Gastroesophageal sphincter (tissue), 4 donors: ENCODE measurements around the gene ATMIN. TPM values are rescaled to one million over a fixed set of nuclear protein-coding genes. Genes with fewer than 3 reads are reported as not detected.

Experiments used
- ATAC-seq: fragments of 150-250 bp; one replicate; pipeline ENCODE4 v1.9.1; 2016; ENCODE audit warnings: mild to moderate bottlenecking, moderate library complexity
- H3K27ac ChIP-seq, 4 donors: fragments of 200-600 bp; sonication (generic) in 3 of 4; 1 replicate in 3 of 4; 2 replicates in 1 of 4; pipeline ENCODE4 v1.5.1; 2016 to 2019
- H3K27me3 ChIP-seq: fragments of 200-600 bp; sonication (generic); one replicate; pipeline ENCODE4 v1.5.1; 2019
- H3K36me3 ChIP-seq, 2 donors: fragments of 200-600 bp; sonication (generic); one replicate each; pipeline ENCODE4 v1.5.1; 2019; ENCODE audit warnings: control low read depth in 1 of 2
- H3K4me1 ChIP-seq, 3 donors: fragments of 200-600 bp; sonication (generic); 1 replicate in 2 of 3; 2 replicates in 1 of 3; pipeline ENCODE4 v1.5.1; 2016 to 2019; ENCODE audit warnings: control low read depth in 2 of 3
- H3K4me3 ChIP-seq, 2 donors: fragments of 200-600 bp; sonication (generic); one replicate each; pipeline ENCODE4 v1.5.1; 2019; ENCODE audit warnings: mild to moderate bottlenecking in 1 of 2, moderate library complexity in 1 of 2
- H3K9me3 ChIP-seq, 3 donors: fragments of 200-600 bp; sonication (generic); one replicate each; pipeline ENCODE4 v1.5.1; 2017 to 2019; ENCODE audit warnings: control low read depth in 2 of 3
- CTCF ChIP-seq, 4 experiments: fragments of 200-600 bp in 2 of 4; fragments of 450-650 bp in 2 of 4; sonication (generic) in 1 of 4; IDR thresholded peaks; one replicate each; pipeline ENCODE4 v1.5.1; 2017 to 2019; ENCODE audit warnings: antibody characterized with exemption in 4 of 4, mild to moderate bottlenecking in 2 of 4, moderate library complexity in 2 of 4
- EP300 ChIP-seq: sonication (generic); formaldehyde crosslinking; IDR thresholded peaks from one replicate; pipeline ENCODE4 v1.6.1; 2017; ENCODE audit warnings: antibody characterized with exemption, mild to moderate bottlenecking
- POLR2A ChIP-seq, 2 donors: fragments of 450-650 bp; IDR thresholded peaks; one replicate each; pipeline ENCODE4 v1.6.1; 2017; ENCODE audit warnings: antibody characterized with exemption in 2 of 2, mild to moderate bottlenecking in 2 of 2, moderate library complexity in 1 of 2
- POLR2AphosphoS5 ChIP-seq: sonication (generic); formaldehyde crosslinking; IDR thresholded peaks from one replicate; pipeline ENCODE4 v1.6.1; 2017; ENCODE audit warnings: antibody characterized with exemption
- WGBS, 2 donors: methylation state at CpG; one replicate each; pipeline ENCODE4 v1.1.5; 2018; ENCODE audit warnings: low coverage in 1 of 2; 5-methylcytosine and 5-hydroxymethylcytosine counted together
- total RNA-seq, 4 donors: library from RNA; depleted of rRNA; stranded (reverse); fragments of >200 nt; gene quantifications; one replicate each; pipeline ENCODE4 v1.1.0, GENCODE V29; 2016

Gene ATMIN
- total RNA-seq, 4 donors from 2014 or later, result 31.2 to 37.3 (median 35.0) TPM

GRCh38 chr16:81014672-81015071, 21.0 kb upstream of the ATMIN start:
- Histone ChIP-seq H3K4me3 (no peak overlapping the region), H3K4me1 (no peaks in the 10 kb centered on the region), H3K27me3 (no peaks in the 10 kb centered on the region), H3K9me3 (no peaks in the 10 kb centered on the region), H3K27ac (peak overlapping the region in 1 of 4 donors; percentile 36), H3K36me3 (peaks cover 0 to 34% of the 10 kb centered on the region in 2 donors)
- TF ChIP-seq POLR2A (IDR thresholded peaks at IDR 0.05) (no peak), EP300 (no peak), POLR2AphosphoS5 (no peak), CTCF (IDR thresholded peaks at IDR 0.05) (no peak)
- WGBS, 2 donors, result 55 to 77% methylated on average over 2 of the region's 2 CpGs
- ATAC-seq, result no peak

GRCh38 chr16:81018496-81018895, 17.1 kb upstream of the ATMIN start:
- peaks cover 0 to 56% of the 10 kb centered on the region in 2 donors for H3K36me3 ChIP-seq
- no peaks in the 10 kb centered on the region for H3K27me3 ChIP-seq
- no peak for ATAC-seq
- no peak overlapping the region for H3K27ac ChIP-seq
- H3K9me3 ChIP-seq, result no peaks in the 10 kb centered on the region
- H3K4me3 ChIP-seq, result no peak overlapping the region
- H3K4me1 ChIP-seq, result no peaks in the 10 kb centered on the region
- TF ChIP-seq POLR2AphosphoS5 (no peak), CTCF (IDR thresholded peaks at IDR 0.05) (no peak), POLR2A (IDR thresholded peaks at IDR 0.05) (no peak)
- WGBS, 2 donors, result 75 to 83% methylated on average over 1 to 2 of the region's 2 CpGs

- Histone ChIP-seq H3K4me3 (no peak overlapping the region), H3K4me1 (no peaks in the 10 kb centered on the region), H3K36me3 (peaks cover 0 to 24% of the 10 kb centered on the region in 2 donors), H3K27me3 (no peaks in the 10 kb centered on the region), H3K9me3 (no peaks in the 10 kb centered on the region), H3K27ac (no peak overlapping the region)
- no peak for ATAC-seq
- TF ChIP-seq POLR2AphosphoS5, result no peak
- TF ChIP-seq EP300, result no peak
- no peak for TF ChIP-seq CTCF (IDR thresholded peaks at IDR 0.05)
- no peak for TF ChIP-seq POLR2A (IDR thresholded peaks at IDR 0.05)
- WGBS, 2 donors, result 65 to 76% methylated on average over 4 of the region's 4 CpGs
Observed at GRCh38 chr16:81026429-81026828, 9.2 kb upstream of the ATMIN start.

GRCh38 chr16:81029930-81030604, 5.6 kb upstream of the ATMIN start:
- Histone ChIP-seq H3K4me3 (no peak overlapping the region), H3K27me3 (no peaks in the 10 kb centered on the region), H3K27ac (no peak overlapping the region), H3K9me3 (no peaks in the 10 kb centered on the region), H3K4me1 (peaks cover 0 to under 1% (median 0%) of the 10 kb centered on the region in 3 donors), H3K36me3 (peaks cover 0 to 12% of the 10 kb centered on the region in 2 donors)
- no peak for ATAC-seq
- 89 to 92% methylated on average over 5 to 11 of the region's 11 CpGs for WGBS, 2 donors
- TF ChIP-seq POLR2AphosphoS5, result no peak
- no peak for TF ChIP-seq CTCF (IDR thresholded peaks at IDR 0.05)
- no peak for TF ChIP-seq EP300
- no peak for TF ChIP-seq POLR2A (IDR thresholded peaks at IDR 0.05)
